ENCODE data around the gene MYBL2.
A peak's percentile ranks its signal among the peaks of the same experiment; 100 is the strongest.

Gene MYBL2

DNA sequence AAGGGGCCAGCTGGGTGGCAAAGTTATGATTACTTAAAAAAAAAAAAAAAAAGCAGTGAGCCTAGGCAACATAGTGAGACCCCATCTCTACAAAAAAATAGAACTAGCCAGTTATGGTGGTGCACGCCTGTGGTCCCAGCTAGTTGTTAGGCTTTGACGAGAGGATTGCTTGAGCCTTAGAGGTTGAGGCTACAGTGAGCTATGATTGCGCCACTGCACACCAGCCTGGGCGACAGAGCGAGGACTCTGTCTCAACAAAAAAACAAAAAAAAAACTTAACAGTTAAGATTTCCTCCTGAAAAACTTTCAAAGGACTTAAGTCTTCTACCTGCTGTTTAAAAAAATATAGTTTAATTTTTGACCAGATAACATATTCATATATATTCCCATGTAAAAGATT lies 57.5 kb downstream of the MYBL2 start:
- no peak for DNase-seq

DNA sequence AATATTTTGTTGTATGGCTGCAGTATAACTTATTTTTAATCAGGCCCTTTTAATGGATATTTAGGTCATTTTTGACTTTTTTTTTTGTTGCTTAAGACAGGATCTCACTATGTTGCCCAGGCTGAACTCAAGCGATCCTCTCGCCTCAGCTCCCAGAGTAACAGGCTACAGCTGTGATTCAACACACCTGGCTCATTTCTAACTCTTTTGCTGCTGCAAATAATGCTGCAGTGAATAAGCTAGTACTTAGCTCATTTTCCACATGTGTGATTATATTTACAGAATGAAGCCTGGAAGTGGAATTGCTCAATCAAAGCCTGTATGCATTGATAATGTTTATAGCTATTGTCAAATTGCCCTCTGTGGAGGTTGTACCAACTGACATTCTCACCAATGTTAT lies 58.8 kb downstream of the MYBL2 start:
- no peak for DNase-seq

GRCh38 chr20:43726333-43726732 lies 59.4 kb downstream of the MYBL2 start:
- no peak for DNase-seq

DNA sequence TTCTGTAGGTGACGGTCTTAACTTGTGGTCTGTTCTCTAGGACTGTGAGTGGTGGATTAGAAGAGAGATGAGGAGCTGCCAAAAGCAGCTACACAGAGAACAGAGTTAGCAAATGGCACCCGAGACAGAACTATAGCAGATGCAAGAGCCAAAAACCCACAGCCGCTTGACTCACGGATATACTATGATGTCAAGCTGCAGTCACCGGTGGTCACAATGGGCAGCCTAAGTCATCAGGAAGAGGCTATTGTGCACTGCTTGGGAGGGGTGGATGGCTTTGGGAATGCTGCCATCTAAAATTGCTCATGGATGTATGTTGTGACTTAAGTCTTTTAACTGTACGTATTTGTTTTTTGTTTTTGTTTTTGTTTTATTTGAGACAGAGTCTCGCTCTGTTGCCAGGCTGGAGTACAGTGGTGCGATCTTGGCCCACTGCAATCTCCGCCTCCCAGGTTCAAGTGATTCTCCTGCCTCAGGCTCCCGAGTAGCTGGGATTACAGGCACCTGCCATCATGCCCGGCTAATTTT lies 60.0 kb downstream of the MYBL2 start, which contains the start of gene GTSF1L:
GTSF1L (minus strand) TSS at position 192 of the 528 bp plus-strand sequence. CDS start 308 bp downstream, outside the sequence.
- DNase-seq: no peak

- DNase-seq: no peak
These were observed 61.2 kb downstream of the MYBL2 start for GRCh38 chr20:43727980-43728590.

DNA sequence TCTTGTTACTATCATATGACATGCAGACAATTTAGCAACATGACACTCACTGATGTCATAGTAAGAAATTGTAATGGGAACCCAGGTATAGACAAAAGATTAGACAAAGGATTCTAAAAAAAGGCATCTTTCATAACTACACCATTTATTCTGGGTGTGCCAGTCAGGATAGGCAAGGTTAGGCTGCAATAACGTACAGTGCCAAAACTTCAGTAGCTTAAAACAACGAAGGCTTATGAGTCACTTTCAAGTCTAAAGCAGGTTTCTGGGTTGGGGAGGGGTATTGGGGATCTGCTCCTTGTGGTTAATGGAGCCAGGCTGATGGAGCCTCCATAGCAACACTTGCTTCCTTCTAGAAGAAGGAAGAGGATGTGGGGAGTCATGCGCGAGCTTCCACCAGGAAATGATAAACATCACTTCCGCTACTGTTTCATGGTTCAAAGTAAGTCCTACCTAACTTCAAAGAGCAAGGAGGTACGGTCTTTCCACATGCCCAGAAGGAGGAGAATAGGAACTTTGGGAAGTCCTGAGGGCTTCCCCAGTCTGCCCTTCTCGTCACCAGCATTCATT lies 61.9 kb downstream of the MYBL2 start:
- no peak for DNase-seq

- DNase-seq: no peak
These were observed 64.6 kb downstream of the MYBL2 start for GRCh38 chr20:43731469-43731868.

DNA sequence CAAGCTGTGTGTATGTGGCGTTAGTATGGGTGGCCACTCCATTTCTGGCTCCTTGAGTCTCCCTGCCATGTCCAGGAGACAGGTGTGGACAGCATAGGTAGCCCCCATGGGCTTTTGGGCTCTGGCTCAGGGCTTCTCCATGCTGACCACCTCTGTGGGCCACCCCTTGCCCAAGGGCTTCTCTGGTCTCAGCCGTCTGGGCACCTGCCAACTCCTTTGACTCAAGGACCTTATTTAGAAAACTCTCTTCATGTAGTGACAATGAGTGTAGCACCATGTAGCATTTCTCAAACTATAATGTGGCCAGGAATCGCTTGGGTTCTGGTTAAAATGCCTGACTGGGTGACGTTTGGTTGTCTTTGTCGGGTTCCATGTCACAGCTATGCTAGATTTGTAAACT lies 65.0 kb downstream of the MYBL2 start:
- DNase-seq: no peak

GRCh38 chr20:43736588-43737158 lies 69.8 kb downstream of the MYBL2 start:
- DNase-seq: no peak

DNA sequence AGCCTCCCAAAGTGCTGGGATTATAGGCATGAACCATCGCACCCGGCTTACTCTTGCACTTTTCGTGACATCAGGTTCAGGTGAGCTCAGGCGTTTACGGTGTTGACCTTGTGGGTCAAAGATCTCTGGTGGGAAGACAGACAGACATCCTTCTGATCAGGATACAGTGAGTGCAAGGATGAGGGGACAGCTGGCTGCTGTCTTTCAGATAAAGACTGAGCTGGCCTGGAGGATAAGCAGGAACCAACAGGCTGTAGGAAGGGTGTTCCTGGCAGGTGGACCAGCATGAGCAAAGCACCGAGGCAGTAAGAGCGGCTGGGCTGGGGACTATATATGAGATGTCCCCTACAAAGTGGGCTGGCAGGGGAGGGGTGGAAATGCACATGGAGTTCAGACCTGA lies 71.0 kb downstream of the MYBL2 start:
- no peak for DNase-seq

- DNase-seq: no peak
These were observed 72.3 kb downstream of the MYBL2 start for GRCh38 chr20:43739148-43739749.

- no peak for DNase-seq
These were observed 73.7 kb downstream of the MYBL2 start for GRCh38 chr20:43740642-43741041.

GRCh38 chr20:43744151-43744611 lies 77.3 kb downstream of the MYBL2 start:
- DNase-seq: no peak

DNA sequence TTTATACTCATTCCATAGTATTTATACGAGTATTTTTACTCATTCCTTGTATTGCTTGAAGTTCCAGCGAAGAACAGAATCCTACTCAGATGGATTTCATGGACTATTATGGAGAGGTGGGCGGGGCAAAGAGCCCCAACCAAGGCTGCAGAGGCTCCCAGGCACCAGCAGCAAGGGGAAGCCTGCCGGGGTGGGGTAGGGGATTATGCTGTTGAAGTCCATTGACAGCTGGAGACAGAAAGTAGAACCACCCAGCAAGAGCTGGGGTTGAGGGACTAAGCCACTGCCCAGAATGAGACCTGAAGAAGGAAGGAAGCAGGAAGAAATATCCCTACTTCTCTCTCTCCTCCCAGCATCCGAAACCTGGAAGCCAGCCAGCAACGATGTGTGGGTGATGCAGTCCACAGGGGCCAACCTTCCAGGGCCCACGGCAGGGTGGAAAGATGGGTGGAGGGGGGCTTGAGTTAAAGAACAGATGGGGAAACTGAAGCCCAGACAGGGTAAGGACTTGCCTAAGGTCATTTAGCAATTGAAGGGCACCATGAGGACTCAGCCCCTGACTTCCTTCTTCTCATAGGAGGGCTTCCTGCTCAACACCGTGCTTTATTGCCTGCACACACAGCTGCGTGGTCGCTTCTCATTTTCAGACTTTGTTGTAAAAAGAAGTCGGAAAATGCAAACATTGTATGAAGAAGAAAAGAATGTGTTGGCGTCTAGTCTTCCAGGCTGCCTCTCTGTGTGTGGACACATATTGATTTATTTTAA lies 78.2 kb downstream of the MYBL2 start:
- no peak for DNase-seq

DNA sequence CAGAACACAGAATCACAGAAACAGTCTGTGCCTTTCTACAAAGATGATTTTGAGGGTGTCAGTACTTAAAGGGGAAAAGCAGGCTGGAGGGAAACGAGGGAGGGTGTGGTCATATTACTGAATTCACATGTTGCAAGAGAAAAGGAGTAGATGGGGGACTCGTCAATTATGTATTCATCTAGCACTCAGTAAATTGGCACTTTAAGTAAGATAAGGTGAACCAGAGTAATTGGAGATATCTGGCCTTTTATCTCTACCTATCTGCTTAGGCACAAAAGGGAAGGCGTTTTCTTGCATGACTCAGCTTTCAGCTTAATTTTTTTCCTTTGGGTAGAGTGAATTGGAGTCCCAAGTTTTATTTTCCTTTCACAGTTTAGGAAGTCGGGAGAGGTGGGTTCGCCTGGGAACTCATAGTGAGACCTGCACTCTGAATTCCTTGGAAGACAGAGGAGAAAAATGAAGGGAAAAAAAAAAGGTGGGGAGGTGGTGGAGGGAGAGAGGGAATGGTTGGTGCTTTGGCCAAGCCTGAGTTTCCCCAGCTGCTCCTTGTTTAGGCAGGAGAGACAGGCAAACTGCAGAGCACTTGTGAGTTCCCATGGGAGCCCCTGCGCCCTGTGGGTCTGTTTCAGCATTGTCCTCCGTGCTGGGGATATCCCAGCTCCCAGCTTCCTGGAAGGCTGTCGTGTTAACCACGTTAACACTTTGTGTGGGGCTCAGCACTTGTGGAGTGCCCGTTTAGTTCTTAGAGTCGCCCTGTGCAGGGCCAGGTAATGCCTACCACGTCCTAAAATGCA lies 79.6 kb downstream of the MYBL2 start:
- DNase-seq: no peak

DNA sequence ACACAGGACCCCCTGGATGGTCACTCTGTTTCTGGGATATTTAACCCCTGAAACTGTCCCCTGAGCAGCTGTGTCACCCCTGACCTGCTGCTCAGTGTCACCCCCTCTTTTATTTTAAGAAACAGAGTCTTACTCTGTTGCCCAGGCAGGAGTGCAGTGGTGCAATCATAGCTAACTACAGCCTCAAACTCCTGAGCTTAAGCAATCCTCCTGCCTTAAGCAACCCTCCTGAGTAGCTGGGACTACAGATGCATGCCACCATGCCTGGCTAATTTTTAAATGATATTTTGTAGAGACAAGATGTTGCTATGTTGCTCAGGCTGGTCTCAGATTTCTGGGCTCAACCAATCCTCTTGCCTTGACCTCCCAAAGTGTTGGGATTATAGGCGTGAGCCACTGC lies 81.4 kb downstream of the MYBL2 start:
- no peak for DNase-seq

DNA sequence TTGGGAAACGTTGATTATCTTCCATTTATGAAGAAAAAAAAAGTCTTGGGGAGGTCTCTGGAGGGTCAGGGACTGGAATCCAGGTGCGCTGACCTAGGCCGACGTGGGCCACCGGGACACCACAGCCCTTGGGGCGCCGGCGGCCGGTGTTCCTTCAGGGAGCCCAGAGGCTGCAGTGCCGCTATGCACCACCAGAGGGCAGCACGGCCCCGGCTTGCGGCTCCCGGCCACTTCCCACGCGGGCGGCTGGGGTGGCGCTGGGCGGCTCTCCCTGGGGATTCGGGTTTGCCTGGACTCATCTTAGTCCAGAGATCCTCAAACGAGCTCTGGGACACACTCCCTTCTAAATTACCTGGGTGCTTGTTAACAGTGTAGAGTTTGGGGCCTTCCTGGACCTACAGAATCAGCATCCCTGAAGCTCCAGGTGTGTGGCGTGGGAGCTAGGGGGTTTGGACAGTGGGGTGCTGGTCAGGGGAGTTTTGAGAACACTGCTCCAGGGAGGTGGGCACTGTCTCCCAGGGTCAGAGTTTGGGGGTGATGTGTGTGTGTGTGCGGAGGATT lies 82.9 kb downstream of the MYBL2 start:
- DNase-seq: peak in 1 of 2 donors; percentile 58

DNA sequence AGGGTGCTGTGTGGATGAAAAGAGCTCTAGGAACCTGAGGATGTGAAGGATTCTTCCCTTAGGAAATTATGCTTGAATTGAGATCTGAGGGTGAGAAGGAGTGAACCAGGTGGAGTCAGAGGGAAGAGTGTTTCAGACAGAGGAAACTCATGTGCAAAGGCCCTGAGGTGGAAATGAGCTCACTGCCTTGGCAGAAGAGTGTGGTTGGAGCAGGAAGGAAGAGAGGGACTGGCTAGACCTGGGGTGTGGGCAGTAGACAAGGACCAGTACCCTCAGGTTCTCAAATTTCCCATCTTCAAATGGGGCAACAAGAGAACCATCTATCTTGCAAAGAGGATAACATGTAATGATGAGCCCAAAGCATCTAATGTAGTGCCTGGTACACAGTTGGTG lies 83.9 kb downstream of the MYBL2 start:
- no peak for DNase-seq

DNA sequence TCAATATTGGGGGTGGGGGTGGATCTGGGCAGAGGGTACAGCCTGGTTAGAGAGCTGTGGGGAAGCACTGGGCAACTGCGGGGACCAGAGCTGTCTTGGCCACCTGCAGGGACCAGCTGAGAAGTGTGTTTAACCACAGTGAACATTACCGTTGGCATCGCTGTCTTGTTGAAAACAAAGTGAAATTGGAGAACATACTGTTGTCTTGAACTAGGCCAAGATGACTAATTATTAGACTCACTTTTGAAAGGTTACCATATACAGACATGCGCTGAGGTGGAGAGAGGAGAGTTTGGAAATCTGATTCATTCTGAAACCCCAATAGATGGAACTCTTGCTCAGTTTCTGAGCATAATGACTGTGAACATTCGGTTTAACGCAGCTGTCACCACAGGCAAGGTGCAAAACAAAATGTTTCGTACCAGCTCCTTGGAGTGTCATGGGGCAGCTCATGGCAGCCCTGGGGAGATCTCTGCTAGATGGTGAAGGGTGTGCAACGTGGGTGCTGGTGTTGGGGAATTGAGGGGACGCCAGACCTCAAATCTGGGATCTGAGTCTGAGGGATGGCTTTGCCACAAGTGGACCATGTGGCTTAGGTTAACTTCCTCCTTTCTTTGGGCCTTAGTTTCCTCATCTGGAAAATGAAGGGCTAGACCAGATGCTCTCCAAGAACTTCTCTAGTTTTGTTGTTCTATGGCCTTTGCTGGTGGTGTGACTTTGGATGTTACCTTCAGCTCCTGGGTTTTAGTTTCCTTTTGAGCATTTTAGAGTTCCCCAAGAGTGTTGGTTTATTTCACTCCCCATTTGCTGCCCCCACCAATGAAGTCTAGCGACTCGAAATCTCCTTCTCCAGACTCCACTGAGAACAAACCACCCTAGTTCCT lies 84.5 kb downstream of the MYBL2 start:
- no peak for DNase-seq

GRCh38 chr20:43752051-43752360 lies 85.1 kb downstream of the MYBL2 start:
- DNase-seq: no peak

Data from bone marrow (tissue), 2 donors.